ENCODE data around the gene CEP104. TPM values are rescaled to one million over a fixed set of nuclear protein-coding genes. Genes with fewer than 3 reads are reported as not detected.

Gene CEP104
- polyA plus RNA-seq, 2 of the 4 experiments (the other 2 are of a cell fraction): 14.5 to 28.8 TPM

GRCh38 chr1:3865606-3866160 lies 8.7 kb upstream of the CEP104 start (continued):
- TF ChIP-seq HOXB5 (CRISPR knock-in tag; IDR thresholded peaks at IDR 0.05) (no peak), BHLHE40 (IDR thresholded peaks at IDR 0.05; ENCODE audit: low read depth, low read length) (no peak), EHMT2 (IDR thresholded peaks at IDR 0.05; ENCODE audit: low read depth) (no peak), FOSB (CRISPR knock-in tag; IDR thresholded peaks at IDR 0.05) (no peak), USF2 (IDR thresholded peaks at IDR 0.05) (no peak)

GRCh38 chr1:3864884-3865283 lies 7.9 kb upstream of the CEP104 start:
- 73% methylated on average over 6 of the region's 6 CpGs for WGBS (ENCODE audit: missing lambda C conversion rate)
- ATAC-seq (no peak), DNase-seq (ENCODE audit: low read depth in 1 of 2, low spot score in 1 of 2) (no peak), FAIRE-seq (no peak)
- CTCF ChIA-PET: interaction anchor here (1.8 kb wide), 1 partner anchor 8 kb away, joined by 6 read pairs; the partner anchor contains the start of genes CEP104 and DFFB
- POLR2A ChIA-PET: no interaction called here
- TF ChIP-seq KDM5A (IDR thresholded peaks at IDR 0.05) (no peak), CTCF (IDR thresholded peaks at IDR 0.05) (no peak), JUNB (IDR thresholded peaks at IDR 0.05) (no peak), NR3C1 (IDR thresholded peaks at IDR 0.05) (no peak), CBX8 (IDR thresholded peaks at IDR 0.05) (no peak), HMGXB4 (CRISPR knock-in tag; IDR thresholded peaks at IDR 0.05; ENCODE audit: borderline replicate concordance) (no peak), TFCP2L1 (CRISPR knock-in tag; IDR thresholded peaks at IDR 0.05) (no peak), CHD4 (IDR thresholded peaks at IDR 0.05; ENCODE audit: borderline replicate concordance) (no peak), ZC3H11A (IDR thresholded peaks at IDR 0.05) (no peak), ATOH8 (CRISPR knock-in tag; IDR thresholded peaks at IDR 0.05; ENCODE audit: low read depth) (no peak), ESRRA (IDR thresholded peaks at IDR 0.05; ENCODE audit: borderline replicate concordance, low read length) (no peak), RAD21 (conservative IDR thresholded peaks at IDR 0.05 in 1 of 2, IDR thresholded peaks at IDR 0.05 in 1 of 2) (no peak), RARB (CRISPR knock-in tag; IDR thresholded peaks at IDR 0.05) (no peak), ZNF302 (CRISPR knock-in tag; IDR thresholded peaks at IDR 0.05) (no peak), USF2 (IDR thresholded peaks at IDR 0.05) (no peak), RCOR1 (IDR thresholded peaks at IDR 0.05; ENCODE audit: low read depth, low read length) (no peak), PHF8 (IDR thresholded peaks at IDR 0.05; ENCODE audit: borderline replicate concordance, low read depth) (no peak)
- H3K4me3 ChIP-seq: no peak overlapping the region
- no peaks in the 10 kb centered on the region for H3K9me3 ChIP-seq
- H3K27ac ChIP-seq: no peak overlapping the region
- H3K4me2 ChIP-seq: no peak overlapping the region
- no peaks in the 10 kb centered on the region for H3K4me1 ChIP-seq
